DMS 273 (cell line): ENCODE results near the gene OR6K3.
"Not testable (repeated sequence)": the region's sequence is repeated elsewhere in the genome, so short reads cannot be mapped to it uniquely, and the experiment has no call there.

Experiments used
- DNase-seq: peaks from one replicate; lab custom pipeline; 2025; ENCODE audit not compliant: unreplicated experiment; lab: John Stamatoyannopoulos, UW

OR6K3 gene

DNA sequence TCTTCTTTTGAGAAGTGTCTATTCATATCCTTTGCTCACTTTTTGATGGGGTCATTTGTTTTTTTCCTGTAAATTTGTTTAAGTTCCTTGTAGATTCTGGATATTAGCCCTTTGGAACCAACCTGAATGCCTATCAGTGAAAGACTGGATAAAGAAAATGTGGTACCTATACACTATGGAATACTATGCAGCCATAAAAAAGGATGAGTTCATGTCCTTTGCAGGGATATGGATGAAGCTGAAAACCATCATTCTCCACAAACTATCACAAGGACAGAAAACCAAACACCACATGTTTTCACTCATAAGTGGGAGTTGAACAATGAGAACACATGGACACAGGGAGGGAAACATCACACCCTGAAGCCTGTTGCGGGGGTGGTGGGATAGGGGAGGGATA, 32.2 kb downstream of the OR6K3 start:
- not testable (repeated sequence) for DNase-seq

DNA sequence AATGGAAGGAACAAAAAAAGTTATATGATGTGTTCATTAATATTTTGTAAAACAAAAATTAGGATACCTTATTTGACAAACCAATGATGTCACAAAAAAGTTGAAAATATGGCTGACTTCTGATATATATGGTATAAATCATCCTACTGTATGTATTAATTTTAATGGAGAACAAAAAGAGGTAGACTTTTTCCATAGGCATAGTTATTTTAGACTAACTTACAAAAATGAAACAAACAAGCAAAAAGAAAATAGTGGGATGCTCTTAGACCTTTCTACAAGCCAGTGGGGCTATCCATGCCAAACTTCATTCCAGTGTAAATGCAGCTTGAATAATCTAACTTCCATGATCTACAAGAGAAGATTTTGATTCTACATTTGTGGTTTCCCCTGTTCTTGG, 33.5 kb downstream of the OR6K3 start:
- DNase-seq, result no peak

DNA sequence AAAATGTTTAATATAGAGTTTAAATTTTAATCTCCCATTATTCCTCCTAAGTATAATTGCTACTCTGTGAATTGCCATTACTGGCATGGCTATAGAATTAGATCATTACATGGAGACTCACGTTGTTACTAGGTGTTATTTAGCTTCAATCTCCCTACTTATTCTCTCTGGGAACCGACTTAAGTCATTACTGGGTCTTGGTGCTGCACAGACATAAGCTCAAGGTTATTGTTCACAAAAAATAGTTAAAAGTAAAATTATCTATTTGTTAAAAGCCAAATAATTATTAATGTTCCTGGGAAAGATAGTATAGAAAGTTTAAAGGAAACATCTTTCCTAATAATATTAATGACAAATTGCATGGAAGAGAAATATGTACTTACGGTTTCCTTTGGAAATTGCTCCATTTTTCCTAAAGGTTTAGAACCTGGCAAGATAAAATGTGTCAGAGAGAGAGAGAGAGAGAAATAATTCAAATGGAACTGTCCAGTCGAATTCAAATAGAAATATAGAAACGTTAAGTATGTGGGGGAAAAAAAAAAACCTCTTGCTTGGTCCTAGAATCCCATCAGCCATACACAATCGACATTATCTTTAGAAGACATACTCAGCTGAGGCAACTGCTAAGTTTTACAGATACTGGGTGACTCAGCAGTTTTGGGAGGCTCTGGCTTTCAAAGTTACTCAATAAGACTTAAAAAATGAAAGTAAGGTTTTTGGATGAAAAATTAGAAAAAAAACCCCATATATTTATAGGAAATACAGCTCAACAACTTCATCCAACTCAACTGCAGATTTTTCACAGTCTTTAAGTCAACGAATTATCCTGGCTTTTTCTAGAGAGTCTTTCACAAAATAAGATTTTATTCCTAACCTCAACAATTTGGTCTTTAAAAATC, 34.2 kb downstream of the OR6K3 start, which contains the start of gene SPTA1:
TSS of gene SPTA1 (minus strand) at position 605 of the 899 bp plus-strand sequence. CDS start at position 407, 198 bp downstream.
- DNase-seq, result no peak

DNA sequence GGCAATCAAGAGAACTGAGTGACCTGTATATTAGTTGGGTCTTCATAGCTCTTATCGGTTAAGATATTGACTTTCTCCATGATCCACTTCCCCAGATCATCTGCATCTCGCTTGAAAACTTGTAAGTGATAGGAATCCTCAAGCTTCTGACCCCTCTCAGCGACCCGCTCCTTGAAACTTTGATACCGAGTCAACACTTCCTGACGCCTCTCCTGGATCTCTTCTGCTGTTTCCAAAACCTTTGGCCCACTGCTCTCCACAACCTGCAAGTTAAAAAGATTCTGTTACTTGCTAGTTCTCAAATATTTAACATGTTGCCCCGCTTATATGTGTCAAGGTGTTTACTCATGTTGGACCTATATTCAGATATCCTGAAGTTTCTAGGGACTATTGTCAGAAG, 35.4 kb downstream of the OR6K3 start:
- no peak for DNase-seq

DNA sequence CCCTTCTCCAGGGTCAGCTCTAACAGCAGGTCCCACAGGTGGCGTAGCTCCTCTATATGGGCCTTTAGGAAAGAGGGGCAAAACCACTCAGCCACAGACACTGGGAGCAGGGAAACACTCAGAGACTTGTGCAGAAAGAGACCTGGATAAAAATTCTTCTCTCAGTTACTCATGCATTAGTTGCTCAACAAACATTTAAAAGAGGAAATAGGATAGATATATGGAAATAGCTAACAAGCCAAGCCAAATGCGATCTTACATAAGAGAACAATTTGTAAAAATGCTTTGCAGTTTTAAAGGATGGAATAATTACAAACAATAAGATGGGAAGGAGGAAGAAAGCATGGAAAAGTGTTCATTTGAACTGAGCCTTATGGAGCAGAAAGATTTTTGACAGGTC, 38.9 kb downstream of the OR6K3 start:
- no peak for DNase-seq

DNA sequence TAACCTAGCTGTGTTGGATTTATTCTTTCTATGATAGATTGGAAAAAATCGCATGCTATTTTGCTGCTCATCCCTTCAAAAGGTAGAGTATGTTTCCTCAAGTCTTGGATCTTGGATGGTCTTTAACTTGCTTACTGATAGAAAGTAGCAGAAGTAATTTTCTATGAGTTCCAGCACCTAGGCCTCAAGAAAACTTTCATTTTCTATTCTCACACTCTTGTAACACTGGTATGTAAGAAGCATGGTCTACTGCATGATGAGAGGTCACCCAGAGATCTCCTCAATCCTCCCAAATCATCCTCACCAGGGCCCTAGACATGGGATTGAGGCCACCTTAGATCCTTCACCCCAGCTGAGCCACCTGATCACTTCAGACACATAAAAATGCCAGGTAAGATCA, 41.2 kb downstream of the OR6K3 start:
- DNase-seq, result no peak

DNA sequence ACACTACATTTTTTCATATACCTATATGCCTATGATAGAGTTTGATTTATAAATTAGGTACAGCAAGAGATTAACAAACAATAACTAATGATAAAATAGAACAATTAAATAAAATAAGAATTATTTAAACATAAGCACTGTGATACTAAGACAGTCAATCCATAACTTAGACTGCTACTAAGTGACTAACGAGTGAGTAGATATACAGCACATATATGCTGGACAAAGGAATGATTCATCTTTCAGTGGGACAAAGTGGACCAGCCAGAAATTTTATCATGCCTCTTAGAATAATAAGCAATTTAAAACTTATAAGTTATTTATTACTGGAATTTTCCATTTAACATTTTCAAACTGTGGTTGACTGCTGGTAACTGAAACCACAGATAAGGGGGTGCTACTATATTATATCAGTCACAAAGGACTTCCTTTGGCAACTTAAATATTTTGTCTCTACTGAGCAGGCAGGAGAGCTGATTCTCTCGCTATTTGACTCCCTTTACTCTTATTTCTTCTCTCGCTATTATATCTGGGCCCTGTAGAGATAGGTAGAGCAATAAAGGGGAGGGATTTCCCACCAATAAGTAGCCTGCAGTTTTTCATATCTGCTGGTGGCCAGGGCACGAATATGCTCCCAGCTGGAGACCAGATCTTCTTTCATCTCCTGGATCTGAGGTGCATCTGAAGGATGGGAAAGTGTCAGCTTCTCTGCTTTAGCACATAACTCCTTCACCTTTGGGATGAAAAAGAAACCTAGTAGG, 44.8 kb downstream of the OR6K3 start:
- DNase-seq, result no peak

DNA sequence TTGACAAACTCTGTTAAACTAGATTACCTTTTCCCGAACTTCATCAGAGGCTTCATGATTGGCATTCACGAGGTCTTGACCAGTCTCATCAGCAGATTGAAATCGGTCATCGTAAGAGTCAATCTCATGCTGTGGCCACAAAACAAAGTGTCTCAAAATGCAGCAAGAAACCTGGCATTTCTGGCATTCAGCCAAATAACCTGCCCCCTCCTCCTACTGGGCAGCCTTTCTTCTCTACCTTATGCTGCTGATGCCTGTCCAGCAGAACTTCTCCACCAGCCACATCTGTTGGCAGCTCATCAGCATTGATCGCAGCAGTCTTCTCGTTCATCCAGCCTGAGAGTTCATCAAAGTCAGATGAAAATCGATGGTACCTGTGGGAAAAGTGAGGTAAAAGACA, 46.2 kb downstream of the OR6K3 start:
- DNase-seq, result no peak
